NCI-H146 (cell line): Measurements from ENCODE around the gene ZBTB16.

Experiments used
- DNase-seq: peaks from one replicate; lab custom pipeline; 2025; lab: John Stamatoyannopoulos, UW

ZBTB16 gene

DNA sequence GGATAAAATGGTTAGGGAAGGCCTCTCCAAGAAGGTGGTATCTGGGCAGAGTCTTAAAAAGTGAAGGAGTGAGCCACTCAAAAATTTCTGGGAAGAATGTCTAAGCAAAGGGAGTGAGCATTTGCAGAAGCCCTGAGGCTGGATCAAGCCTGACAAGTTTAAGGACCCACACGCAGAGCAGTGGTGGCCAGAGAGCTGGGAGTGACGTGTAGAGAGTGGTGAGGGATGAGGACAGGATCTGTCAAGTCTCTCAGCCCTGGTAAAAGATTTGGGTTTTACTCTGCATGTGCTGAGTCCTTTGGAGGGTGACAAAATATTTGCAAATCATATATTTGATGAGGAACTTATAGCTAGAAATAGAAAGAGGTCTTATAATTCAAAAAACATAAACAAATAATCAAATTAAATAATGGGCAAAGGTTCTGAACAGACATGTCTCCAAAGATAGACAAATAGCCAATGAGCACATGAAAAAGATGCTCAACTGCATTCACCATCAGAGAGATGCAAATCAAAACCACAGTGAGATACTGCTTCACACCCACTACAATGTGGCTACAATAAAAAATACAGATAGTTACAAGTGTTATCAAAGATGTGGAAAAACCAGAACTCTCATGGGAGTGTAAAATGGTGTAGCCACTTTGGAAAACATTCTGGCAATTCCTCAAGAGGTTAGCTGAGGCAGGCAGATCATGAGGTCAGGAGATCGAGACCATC, 129.5 kb downstream of the ZBTB16 start:
- DNase-seq: no peak

DNA sequence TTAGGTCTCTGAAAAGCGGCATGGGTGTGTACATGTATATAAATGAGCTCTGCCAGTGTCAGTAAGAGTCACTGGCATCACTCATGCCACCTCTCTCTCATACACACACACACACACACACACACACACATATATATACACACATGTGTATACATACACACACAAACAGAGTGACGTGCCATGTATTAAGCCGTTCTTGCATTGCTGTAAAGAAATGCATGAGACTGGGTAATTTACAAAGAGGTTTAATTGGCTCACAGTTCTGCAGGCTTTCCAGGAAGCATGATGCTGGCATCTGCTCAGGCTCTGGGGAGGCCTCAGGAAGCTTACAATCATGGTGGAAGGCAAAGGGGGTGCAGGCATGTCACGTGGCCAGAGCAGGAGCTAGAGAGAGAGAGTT, 131.1 kb downstream of the ZBTB16 start:
- no peak for DNase-seq

DNA sequence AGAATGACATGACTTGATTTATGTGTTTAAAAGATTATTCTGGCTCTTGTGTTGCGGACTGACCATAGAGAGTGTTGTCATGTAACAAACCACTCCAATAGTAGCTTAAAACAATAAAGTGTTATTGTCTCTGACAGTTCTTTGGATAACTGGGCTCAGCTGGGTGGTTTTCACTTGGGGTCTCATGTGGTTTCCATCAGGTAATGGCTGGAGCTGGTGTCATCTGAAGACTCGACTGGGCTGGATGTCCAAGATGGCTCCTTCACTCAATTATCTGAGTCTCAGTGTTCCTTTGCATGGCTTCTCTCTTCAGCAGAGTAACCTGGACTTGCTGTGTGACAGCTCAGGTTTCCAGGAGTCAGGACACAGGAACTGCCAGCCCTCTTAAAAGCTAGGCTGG, 132.4 kb downstream of the ZBTB16 start:
- DNase-seq: no peak

DNA sequence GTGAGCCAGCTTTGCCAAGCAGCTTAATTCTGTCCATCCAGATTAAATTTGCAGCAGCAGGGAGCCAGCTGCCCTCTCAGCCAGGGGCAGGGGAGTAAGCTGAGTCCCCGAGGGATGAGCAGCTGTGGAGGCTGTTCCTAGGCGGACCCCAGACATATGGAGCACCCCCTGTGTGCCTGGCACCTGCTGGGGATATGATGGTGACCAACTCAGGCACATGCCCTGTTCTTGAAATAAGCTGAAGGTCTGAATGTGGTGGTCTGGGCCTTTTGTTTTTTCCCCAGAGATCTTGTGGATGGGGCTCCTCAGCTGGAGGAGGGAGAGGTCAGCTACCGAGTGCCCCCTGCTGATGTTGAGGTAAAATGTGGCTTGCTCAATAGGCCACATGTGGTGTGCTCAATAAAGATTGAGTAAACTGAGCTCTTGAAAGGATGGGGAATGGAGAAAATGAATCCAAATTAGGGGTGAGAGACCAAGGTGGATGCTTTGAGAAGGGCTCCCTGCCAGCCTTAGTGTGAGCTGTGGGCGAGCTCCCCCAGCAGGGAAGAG, 133.4 kb downstream of the ZBTB16 start:
- DNase-seq: peak; percentile 72

DNA sequence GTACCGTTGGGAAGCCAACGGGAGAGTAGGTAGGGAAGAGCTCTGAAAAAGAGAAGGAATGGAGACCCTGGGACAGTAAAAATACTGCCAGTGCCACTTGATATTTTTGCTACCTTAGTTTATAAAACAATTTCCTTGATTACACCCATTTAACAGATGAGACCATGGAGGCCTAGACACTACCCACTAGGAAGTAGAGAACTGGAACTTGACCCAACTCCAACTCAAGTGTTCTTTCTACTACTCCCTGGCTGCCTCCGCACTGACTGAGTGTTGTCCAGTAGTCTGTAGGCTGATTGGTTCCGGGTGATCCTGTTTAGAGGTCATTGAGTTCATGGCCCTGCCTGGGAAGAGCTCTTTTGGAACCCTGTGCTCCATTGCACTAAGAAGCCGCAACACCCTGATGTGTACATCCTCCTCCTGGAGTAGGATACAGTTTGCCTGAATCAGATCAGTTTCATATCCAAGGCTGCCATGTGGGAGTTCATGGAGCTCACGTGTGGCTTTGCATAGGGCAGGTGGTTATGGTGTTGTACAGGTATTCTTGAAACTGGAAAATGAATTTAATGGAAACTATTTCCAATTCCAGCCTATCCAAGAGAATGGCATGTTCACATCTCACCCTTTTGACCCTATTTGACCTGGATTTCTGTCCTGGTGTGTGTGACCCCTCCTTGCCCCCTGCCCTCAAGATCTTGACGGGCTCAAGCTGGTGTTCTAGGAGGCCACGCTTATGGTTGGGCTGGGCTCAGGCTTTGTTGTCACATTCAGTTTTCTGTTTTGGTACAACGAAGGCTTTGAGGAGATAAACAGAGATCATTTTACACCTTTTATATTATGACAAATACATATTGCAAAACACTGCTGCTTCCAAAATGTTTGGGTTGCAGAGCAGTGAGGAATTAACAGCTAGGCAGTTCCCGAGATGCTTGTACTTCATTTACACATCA, 134.5 kb downstream of the ZBTB16 start:
- DNase-seq: no peak

DNA sequence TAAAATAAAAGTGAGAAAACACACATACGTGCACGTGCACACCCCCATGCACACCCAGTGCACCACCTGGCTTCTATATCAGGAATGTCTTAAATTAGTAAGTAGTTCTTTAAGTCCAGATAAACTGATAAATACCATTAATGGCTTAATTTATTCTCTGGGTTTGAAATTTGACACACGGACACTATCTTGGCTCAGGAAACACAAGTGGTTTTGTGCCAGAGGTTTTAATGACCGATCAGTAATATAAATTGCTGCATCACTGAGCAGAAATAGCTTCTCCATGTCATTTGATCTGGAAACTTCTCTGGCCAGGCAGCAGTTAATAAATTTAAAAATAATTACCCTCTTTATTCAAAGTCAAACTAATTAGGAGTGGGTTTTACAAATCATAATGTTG, 135.2 kb downstream of the ZBTB16 start:
- DNase-seq: no peak

DNA sequence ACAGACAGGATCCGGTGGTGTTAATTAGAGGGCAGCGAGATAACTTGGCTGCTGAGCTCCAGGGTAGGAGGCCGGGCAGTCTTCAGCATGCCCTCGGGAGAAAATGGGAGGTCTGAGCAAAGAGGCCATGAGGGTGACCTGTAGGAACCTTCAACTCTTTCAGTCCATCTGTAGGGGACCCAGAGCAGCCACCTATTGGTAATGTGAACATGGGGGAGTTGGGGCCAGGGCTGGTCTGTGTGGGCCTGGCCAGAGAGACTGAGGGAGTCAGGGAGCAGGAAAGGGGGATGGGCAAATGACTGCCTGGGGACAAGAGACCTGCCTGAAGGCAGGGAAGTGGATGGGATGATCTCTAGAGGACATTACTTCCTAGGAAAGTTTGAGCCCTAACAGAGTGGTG, 135.6 kb downstream of the ZBTB16 start:
- DNase-seq: no peak

DNA sequence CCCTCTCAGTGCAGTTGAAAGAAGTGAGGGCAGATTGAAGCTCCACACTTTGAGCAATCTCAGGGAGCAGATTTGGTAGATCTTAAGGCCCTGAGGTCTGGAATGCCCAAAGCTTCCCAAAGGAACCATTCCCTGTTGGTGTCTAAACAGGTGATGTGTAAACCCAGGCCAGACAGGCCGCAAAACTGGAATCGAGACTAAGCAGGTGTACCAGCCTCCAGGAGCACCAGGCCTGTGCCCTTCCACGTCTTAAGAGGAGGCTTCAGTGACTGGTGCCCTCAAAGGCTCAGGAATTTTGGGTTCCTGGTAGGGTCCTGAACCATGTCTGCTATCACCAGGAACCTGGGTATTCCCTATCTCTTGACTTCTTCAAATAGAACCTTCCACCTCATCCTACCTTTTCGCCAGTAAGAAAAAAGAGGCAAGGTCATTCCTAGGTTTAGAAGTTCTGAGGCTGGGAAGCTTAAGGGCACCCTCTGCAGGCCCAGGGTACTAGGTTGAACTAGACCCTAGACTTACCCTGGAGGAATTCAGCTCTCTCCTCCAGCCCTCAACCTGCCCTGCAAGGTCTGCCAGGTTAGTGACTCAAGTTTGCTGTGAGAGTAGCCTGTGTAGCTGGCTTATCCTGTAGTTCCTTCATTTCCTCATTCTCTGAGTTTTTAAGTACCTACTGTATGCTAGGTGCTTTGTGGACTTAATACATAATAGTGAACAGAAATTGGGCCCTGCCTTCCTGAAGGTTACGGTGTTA, 136.6 kb downstream of the ZBTB16 start:
- DNase-seq: no peak

DNA sequence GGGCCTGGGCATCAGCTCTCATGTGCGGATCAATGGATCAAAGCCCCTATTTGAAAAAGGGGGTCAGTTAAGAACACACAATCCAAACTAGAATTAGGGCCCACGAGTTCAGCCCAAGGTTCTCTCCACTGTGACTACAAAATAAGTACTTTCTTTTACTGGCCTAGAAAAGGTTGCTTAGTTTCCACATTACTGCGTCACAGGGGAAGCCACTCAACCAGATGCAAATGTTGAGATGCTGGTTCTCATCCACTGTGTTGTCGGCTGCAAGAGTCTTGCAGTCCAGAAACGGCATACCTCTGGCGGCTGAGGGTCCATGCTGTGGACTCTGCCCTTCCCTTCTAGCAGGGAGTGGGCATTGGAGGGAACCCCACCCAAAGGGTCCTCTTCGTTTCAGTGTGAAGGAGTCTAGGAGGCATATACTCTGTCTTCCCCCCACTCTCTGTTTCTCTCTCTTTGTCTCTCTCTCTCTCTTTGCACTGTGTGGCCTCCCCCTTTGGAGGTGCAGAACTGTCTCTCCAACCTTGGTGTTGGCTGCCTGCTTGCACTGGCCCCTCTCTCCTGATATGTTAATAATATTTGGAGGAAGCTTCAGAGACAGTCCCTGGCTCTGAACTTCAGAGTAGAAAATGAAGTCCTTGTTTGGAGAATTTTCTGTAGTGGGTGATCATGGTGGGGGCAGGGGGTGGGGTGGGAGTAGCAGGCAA, 137.6 kb downstream of the ZBTB16 start:
- no peak for DNase-seq

DNA sequence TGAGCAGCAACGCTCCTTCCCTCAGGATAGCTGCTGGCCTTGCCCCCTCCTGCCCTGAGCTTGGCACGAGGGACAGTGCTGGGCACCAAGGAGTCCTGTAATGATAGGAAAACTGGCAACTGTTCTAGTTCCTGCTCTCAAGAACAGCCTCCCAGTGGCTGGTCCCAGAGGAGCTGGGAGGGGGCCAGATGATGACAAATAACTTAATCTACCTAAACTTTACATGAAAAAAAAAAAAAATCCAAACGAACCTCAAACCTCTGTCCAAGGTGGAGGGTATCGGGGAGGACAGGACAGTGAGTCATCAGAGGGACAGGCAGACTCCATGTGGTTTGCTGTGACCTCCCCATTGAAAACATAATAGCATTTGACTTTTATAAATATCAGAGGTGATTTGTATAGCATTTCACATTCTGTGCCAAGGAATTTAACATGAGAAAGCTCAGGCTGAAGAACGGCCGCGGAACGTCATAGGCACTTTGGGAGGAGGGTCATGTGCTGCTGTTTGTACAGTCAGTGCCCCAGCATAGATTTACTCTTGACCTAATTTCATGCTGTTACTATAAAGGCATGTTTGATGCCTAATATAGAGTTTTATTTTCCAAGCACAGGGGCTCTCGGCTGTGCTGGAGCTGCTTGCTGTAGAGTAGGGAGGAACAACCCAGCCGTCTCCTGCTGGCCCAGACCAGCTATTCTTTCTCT, 138.4 kb downstream of the ZBTB16 start:
- DNase-seq: no peak

DNA sequence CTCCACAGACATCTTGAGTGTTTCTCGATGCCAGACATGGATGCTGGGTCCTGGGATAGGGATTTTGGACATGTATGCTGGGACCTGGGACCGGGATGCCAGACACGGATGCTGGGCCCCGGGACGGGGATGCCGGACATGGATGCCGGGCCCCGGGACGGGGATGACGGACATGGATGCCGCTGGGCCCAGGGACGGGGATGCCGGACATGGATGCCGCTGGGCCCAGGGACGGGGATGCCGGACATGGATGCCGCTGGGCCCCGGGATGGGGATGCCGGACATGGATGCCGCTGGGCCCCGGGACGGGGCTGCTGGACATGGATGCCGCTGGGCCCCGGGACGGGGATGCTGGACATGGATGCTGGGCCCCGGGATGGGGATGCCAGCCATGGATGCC, 139.5 kb downstream of the ZBTB16 start:
- no peak for DNase-seq

DNA sequence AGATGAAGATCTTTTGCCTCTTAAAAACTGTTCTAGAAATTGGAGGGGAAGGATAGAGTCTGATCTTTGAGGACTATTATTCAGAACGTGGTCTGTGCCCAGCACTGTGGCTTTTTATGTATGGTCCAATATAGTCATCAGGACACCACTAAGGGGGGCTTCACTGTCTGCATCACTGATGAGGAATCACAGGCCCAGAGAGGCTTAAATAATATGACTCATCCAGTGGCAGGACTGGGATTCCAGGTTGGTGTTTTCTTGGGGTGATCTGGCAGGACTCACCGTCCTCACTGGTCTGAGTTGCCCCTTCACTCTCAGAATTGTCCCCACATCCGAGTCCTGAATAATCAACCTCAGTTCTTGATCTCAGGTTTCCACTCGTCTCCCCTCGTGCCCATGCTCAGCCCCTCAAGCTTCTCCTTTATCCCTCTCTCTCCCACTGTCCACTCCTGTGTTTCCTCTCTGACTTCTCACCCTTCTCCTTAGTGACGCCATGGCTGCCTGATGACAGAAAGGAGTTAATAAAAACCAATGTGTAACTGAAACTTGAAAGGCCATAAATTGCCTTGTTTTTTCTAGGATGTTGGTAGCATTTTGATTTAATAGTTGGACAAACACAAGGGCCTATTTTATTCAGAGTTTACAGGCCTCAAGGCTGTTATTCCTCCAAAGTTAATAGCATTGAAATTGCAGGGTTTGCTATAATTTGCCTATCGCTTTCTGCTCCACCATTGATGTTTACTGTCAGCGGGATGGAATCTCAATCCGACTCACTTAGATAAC, 141.0 kb downstream of the ZBTB16 start:
- DNase-seq: peak; percentile 40

DNA sequence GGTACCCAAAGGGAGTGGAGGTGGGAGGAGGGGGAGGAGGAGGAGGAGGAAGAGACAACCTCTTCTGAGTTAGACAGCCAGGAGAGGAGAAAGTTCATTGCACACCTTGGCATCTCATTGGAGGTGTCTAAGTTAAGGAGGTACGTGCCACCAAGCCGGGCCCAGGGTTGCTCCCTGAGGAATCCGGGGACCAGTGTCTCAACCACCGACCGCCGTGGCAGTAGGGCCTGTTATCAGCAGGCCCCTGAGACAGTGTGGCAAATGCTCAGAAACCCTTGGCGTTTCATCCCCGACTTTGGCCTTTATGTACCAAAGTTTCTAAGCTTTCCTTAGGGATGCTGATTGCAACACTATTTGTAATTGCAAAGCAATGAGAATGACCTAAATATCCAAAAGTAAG, 141.7 kb downstream of the ZBTB16 start:
- DNase-seq: no peak

DNA sequence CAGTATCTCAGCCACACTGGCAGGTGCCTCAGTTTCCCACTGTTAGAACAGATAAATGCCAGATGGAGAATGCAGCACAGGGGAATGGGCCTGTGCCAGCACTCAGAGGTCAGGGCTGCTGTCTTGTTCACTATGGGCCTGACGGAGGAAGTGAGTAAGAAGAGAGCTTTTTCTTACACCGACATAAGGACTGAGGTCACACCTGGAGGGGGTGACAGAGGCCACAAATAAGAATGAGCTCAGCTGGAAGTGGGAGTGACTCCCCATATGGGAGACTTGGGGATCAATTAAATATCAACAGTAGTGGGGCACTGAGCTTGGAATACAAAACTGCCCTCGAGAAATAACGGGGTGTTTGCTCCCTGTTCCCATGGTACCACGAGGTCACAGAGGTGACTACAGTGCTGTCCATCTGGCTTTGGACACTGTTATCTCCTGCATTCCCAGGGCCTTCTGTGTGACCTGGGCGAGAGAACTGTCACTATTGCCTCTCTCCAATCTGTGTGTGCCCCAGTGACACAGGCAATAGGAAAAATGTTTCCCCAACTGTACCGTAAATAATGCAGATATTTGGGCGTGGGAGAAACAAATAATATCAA, 142.6 kb downstream of the ZBTB16 start:
- DNase-seq: no peak

DNA sequence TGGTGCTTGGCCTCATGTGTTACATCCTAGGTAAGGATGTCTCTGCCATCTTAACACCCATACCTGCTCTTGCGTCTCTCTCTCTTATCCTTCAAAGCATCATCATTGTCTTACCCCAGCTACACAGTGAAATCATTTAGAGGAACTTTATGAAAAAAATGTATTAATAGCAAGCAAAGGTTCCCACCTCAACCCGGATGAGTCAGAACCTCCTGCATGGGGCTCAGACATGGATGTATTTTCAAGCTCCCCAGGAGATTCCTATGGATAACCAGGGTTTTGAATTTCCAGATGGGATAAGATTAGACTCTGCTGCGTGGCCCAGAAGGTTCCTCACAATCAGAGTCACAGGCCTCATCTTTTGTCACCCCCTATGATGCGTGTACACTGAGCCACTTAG, 147.6 kb downstream of the ZBTB16 start:
- no peak for DNase-seq

DNA sequence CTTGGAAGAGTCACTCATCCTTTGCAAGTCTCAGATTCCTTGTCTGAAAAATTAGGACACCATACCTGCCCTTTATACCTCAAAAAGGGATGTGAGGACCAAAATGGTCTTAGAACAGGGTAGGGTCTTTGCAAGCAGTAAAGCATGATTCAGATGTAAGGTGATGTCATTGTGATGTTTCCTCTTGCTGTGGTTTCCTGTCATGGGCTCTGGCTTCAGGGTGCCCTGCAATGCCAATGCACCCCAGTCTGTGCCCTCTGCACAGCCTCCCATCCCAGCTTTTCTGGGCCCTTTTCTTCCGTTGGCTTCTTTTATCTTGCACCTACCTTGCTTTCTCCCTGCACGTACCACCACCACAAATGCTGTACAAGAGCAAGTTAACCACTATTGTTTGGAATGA, 148.9 kb downstream of the ZBTB16 start:
- no peak for DNase-seq

DNA sequence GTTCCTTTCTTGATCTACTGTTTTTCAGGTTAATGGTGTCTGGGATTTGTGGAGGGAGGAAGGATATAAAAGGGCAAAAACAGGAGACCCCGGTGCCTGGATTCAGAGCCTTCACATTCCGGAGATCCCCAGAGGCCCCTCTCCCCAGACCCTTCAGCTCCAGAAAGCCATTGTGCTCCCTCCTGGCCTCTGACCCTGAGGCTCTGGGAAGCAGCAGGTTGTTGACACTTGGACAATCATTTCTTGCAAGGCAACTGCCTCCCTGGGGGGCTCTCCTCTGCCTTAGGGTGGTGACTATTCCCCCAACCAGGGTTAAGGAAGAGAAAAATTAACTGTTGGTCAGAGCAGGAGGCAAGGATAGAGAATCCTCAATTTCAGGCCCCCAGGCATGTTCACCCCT, 149.8 kb downstream of the ZBTB16 start:
- DNase-seq: no peak

DNA sequence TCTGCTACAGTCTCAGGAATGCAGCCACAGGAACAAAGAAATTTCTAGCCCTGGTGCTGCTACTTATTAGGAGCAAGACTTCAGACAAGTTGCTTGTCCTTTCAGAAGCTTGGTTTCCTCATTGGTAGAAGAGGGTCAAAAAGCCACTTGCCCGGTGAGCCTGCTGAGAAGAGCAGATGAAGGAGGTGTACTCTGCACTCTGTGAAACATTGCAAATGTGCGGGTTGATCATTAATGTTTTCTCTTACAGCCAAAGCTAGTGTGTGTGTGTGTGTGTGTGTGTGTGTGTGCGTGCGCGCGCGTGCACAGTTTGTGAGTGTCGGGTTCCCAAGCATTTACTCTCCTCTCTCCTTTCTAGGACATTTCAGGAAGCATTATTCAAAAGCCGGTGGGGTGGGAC, 150.4 kb downstream of the ZBTB16 start:
- no peak for DNase-seq

DNA sequence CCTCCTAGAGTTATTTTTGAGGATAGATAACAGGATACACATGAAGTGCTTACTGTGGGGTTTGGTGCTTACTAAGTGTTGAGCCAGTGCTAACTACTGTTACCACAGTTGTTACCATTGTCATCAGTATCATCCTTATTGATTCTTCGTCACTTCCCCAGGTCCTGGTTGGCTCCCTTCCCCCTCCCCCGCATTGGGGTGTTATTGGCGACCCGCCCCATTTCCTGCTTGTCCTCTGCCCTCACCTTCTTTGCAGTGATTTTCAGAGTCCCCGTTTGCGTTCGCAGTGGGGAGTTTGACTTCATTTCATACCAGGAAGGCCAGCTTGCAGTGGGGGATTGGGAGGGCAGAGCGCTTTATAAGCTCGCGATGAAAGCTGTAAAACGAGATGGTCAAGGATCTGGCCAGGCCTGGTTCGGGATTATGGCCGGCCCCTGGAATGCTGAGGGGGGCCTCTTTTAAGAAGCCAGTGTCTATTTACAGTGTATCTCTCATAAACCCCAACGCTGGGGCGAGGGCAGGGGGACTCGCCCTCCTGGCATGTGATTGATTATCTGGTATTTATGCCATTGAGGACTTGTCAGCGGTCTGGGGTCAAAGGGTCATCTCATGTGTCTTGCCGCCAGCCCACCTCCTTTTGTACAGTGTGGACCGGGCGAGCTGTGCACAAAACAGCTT, 152.1 kb downstream of the ZBTB16 start:
- DNase-seq: no peak
